Caco-2 (cell line): ENCODE results near the gene RFC5. TPM values are rescaled to one million over a fixed set of nuclear protein-coding genes. Genes with fewer than 3 reads are reported as not detected.

Experiments
- BruUV-seq: library from RNA; stranded (reverse); fragments of 400-500 nt; replicated peaks from 2 replicates; lab custom pipeline; 2021; lab: Mats Ljungman, UMichigan
- CTCF ChIA-PET: fragments of 300-600 bp; sonication (Branson Sonifier 250); formaldehyde crosslinking; loops from one replicate; lab custom pipeline; 2022; ENCODE audit warnings: antibody characterized with exemption; lab: Charles Lee
- POLR2A ChIA-PET: fragments of 300-600 bp; sonication (Branson Sonifier 250); formaldehyde crosslinking; loops from one replicate; lab custom pipeline; 2022; ENCODE audit warnings: antibody characterized with exemption; lab: Charles Lee
- DNase-seq, 2 experiments: peaks; one replicate each; pipeline versions ENCODE4 v3.0.0 to v3.0.0-alpha.2; 2020 to 2022
- H3K27me3 ChIP-seq: replicated peaks from 2 replicates; pipeline ENCODE4 v1.6.0; 2011; ENCODE audit warnings: low read length; ENCODE audit not compliant: control insufficient read depth, insufficient read depth
- H3K36me3 ChIP-seq: 2 replicates; pipeline ENCODE4 v1.5.1; 2011; ENCODE audit warnings: low read length; ENCODE audit not compliant: control insufficient read depth, insufficient read depth
- H3K4me1 ChIP-seq: fragments of 250-450 bp; sonication (Bioruptor Pico); 2 replicates; pipeline ENCODE4 v1.5.1; 2020; ENCODE audit warnings: mild to moderate bottlenecking
- H3K4me3 ChIP-seq: 2 replicates; pipeline ENCODE4 v1.5.1; 2011; ENCODE audit warnings: low read depth, mild to moderate bottlenecking, control low read depth, low read length
- H3K9me3 ChIP-seq: fragments of 250-450 bp; sonication (Bioruptor Pico); 2 replicates; pipeline ENCODE4 v1.5.1; 2020; ENCODE audit warnings: mild to moderate bottlenecking, moderate library complexity
- H3K27ac Mint-ChIP-seq: one replicate; pipeline ENCODE4 v1.8.0; 2022; ENCODE audit warnings: mixed read lengths; ENCODE audit not compliant: unreplicated experiment
- H3K27me3 Mint-ChIP-seq: one replicate; pipeline ENCODE4 v1.8.0; 2022; ENCODE audit warnings: mixed read lengths; ENCODE audit not compliant: insufficient read depth, unreplicated experiment
- H3K36me3 Mint-ChIP-seq: one replicate; pipeline ENCODE4 v1.8.0; 2022; ENCODE audit warnings: mild to moderate bottlenecking, mixed read lengths; ENCODE audit not compliant: insufficient read depth, unreplicated experiment
- H3K4me1 Mint-ChIP-seq: one replicate; pipeline ENCODE4 v1.8.0; 2022; ENCODE audit warnings: low read depth, mixed read lengths; ENCODE audit not compliant: unreplicated experiment
- H3K4me3 Mint-ChIP-seq: one replicate; pipeline ENCODE4 v1.8.0; 2022; ENCODE audit warnings: mild to moderate bottlenecking, moderate library complexity, mixed read lengths; ENCODE audit not compliant: unreplicated experiment
- H3K9me3 Mint-ChIP-seq: one replicate; pipeline ENCODE4 v1.8.0; 2022; ENCODE audit warnings: mixed read lengths; ENCODE audit not compliant: unreplicated experiment
- intact Hi-C: fragments of 100-400 bp; cut with micrococcal nuclease; formaldehyde crosslinking; loops from one replicate; pipeline ENCODE4 v1.10.0; 2022; ENCODE audit not compliant: unreplicated experiment
- total RNA-seq: library from RNA; stranded (reverse); gene quantifications from 2 replicates; pipeline ENCODE4 v1.2.3, GENCODE V29; 2022
- TF ChIP-seq, protein P1 (sequence below), 2 experiments: fragments of 200-600 bp in 1 of 2; IDR thresholded peaks; 1 replicate in 1 of 2; 2 replicates in 1 of 2; pipeline versions ENCODE4 v1.5.1 to v1.8.0; 2011 to 2022; ENCODE audit warnings: antibody characterized with exemption in 1 of 2, control low read depth in 1 of 2, inconsistent platforms in 1 of 2, low read depth in 1 of 2, low read length in 1 of 2, mild to moderate bottlenecking in 1 of 2, moderate library complexity in 1 of 2; ENCODE audit not compliant: insufficient read depth in 1 of 2, severe bottlenecking in 1 of 2, unreplicated experiment in 1 of 2

RFC5 gene
- total RNA-seq, 1 experiment from 2014 or later, result 42.7 TPM

DNA sequence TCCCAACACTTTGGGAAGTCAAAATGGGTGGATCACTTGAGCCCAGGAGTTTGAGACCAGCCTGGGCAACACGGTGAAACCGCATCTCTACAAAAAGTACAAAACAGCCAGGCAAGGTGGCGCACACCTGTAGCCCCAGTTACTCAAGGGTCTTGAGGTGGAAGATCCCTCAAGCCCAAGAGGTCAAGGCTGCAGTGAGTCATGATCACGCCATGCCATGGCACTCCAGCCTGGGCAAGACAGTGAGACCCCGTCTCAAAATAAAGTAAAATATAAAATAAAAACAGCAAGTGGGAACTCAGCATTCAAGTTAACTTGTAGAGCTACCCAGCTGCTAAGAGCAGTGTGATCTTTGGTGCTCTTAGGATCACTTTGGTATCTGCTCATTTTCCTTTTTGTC, 12.7 kb downstream of the RFC5 start:
- H3K9me3 Mint-ChIP-seq, result no peaks in the 10 kb centered on the region
- ChIA-PET POLR2A (no interaction called here), CTCF (no interaction called here)
- no peaks in the 10 kb centered on the region for H3K9me3 ChIP-seq
- H3K36me3 Mint-ChIP-seq, result peaks cover 79% of the 10 kb centered on the region
- H3K36me3 ChIP-seq, result peaks cover 3% of the 10 kb centered on the region
- peaks cover 3% of the 10 kb centered on the region; the same call in 1 of the 2 replicates for H3K4me1 ChIP-seq
- no peak overlapping the region for H3K27ac Mint-ChIP-seq
- no TSS peak for BruUV-seq
- intact Hi-C loops, result no loop called here
- no peaks in the 10 kb centered on the region for H3K27me3 Mint-ChIP-seq
- no peaks in the 10 kb centered on the region for H3K27me3 ChIP-seq
- TF ChIP-seq, protein P1, sequence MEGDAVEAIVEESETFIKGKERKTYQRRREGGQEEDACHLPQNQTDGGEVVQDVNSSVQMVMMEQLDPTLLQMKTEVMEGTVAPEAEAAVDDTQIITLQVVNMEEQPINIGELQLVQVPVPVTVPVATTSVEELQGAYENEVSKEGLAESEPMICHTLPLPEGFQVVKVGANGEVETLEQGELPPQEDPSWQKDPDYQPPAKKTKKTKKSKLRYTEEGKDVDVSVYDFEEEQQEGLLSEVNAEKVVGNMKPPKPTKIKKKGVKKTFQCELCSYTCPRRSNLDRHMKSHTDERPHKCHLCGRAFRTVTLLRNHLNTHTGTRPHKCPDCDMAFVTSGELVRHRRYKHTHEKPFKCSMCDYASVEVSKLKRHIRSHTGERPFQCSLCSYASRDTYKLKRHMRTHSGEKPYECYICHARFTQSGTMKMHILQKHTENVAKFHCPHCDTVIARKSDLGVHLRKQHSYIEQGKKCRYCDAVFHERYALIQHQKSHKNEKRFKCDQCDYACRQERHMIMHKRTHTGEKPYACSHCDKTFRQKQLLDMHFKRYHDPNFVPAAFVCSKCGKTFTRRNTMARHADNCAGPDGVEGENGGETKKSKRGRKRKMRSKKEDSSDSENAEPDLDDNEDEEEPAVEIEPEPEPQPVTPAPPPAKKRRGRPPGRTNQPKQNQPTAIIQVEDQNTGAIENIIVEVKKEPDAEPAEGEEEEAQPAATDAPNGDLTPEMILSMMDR (IDR thresholded peaks at IDR 0.05; ENCODE audit: insufficient read depth in 1 of 2, low read depth in 1 of 2, low read length in 1 of 2, severe bottlenecking in 1 of 2, unreplicated experiment in 1 of 2), result no peak
- H3K4me3 Mint-ChIP-seq, result no peak overlapping the region
- no peak for DNase-seq
- peaks cover 3% of the 10 kb centered on the region for H3K4me1 Mint-ChIP-seq
- H3K4me3 ChIP-seq, result no peak overlapping the region

DNA sequence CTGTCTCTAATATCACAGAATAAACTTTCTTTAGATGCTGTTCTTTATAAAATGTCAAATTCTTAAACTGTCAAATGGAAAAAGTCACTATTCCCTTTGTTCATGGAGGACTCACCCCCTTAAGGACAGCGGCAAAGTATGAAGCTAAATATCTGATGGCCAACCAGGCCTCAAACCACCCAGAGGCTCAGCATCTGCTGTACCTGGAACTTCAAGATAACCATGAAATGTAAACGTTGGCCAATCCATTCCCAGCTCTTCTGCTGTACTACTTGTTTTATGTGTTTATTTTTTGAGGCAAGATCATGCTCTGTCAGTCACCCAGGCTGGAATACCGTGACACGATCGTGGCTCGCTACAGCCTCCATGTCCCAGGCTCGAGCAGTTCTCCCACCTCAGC, 15.7 kb downstream of the RFC5 start:
- no peak overlapping the region for H3K4me3 ChIP-seq
- Mint-ChIP-seq H3K27me3 (no peaks in the 10 kb centered on the region), H3K9me3 (no peaks in the 10 kb centered on the region), H3K4me1 (peaks cover 7% of the 10 kb centered on the region), H3K4me3 (no peak overlapping the region), H3K27ac (no peak overlapping the region), H3K36me3 (peaks cover 79% of the 10 kb centered on the region)
- peaks cover 3% of the 10 kb centered on the region for H3K36me3 ChIP-seq
- ChIA-PET POLR2A (no interaction called here), CTCF (interaction anchor here (0.7 kb wide), 1 partner anchor 157 kb away, joined by 3 read pairs; no protein-coding TSS in a partner anchor)
- no peak for DNase-seq
- no peaks in the 10 kb centered on the region for H3K27me3 ChIP-seq
- TF ChIP-seq, protein P1 (IDR thresholded peaks at IDR 0.05; ENCODE audit: insufficient read depth in 1 of 2, low read depth in 1 of 2, low read length in 1 of 2, severe bottlenecking in 1 of 2, unreplicated experiment in 1 of 2), result no peak
- peaks cover 3% of the 10 kb centered on the region; the same call in 1 of the 2 replicates for H3K4me1 ChIP-seq
- BruUV-seq, result no TSS peak
- no peaks in the 10 kb centered on the region for H3K9me3 ChIP-seq
- intact Hi-C loops, result no loop called here

DNA sequence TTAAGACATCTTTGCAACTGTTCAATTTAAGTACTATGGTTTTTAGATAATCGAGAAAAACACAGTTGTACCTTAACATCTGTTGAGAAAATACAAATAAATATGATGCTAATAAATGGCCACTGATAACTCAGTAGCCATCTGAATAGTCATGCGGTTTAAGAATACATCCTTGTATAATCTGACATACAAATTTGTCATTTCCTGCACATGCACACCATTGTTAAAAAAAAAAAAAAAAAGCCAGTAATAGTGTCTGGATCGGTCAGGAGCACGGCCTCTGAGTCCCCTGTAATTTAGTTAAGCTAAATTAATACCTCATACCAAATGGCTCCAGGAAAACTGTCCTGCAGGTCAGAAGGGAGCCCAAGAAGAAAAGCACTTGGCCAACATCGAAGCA, 16.8 kb downstream of the RFC5 start:
- Mint-ChIP-seq H3K27me3 (no peaks in the 10 kb centered on the region), H3K4me1 (peaks cover 7% of the 10 kb centered on the region), H3K9me3 (no peaks in the 10 kb centered on the region), H3K4me3 (no peak overlapping the region), H3K36me3 (peaks cover 75% of the 10 kb centered on the region), H3K27ac (no peak overlapping the region)
- TF ChIP-seq, protein P1 (IDR thresholded peaks at IDR 0.05; ENCODE audit: insufficient read depth in 1 of 2, low read depth in 1 of 2, low read length in 1 of 2, severe bottlenecking in 1 of 2, unreplicated experiment in 1 of 2), result no peak
- Histone ChIP-seq H3K36me3 (peaks cover 3% of the 10 kb centered on the region), H3K4me1 (peaks cover 3% of the 10 kb centered on the region; the same call in 1 of the 2 replicates), H3K4me3 (no peak overlapping the region), H3K27me3 (no peaks in the 10 kb centered on the region), H3K9me3 (no peaks in the 10 kb centered on the region)
- DNase-seq, result no peak
- TSS peak; percentile 44 for BruUV-seq
- ChIA-PET CTCF (no interaction called here), POLR2A (interaction anchor here (0.6 kb wide), 1 partner anchor 176 kb away, joined by 5 read pairs; no protein-coding TSS in a partner anchor)
- intact Hi-C loops, result no loop called here
